Stromal cell of bone marrow (primary cell): ENCODE data around the gene ZSCAN30.
"Not testable (repeated sequence)": the region's sequence is repeated elsewhere in the genome, so short reads cannot be mapped to it uniquely, and the experiment has no call there.

Source experiments
- DNase-seq: peaks from one replicate; pipeline ENCODE4 v3.0.0-alpha.2; 2012; ENCODE audit warnings: low read depth

Gene ZSCAN30

GRCh38 chr18:35236571-35237363, 53.3 kb downstream of the ZSCAN30 start:
- DNase-seq, result peak; percentile 30

- peak; percentile 54 for DNase-seq
Measured at GRCh38 chr18:35231052-35231451, 59.0 kb downstream of the ZSCAN30 start.

- no peak for DNase-seq
Measured at GRCh38 chr18:35227254-35227653, 62.8 kb downstream of the ZSCAN30 start.

- DNase-seq, result no peak
Measured at GRCh38 chr18:35223797-35224196, 66.2 kb downstream of the ZSCAN30 start.

GRCh38 chr18:35220424-35220823, 69.6 kb downstream of the ZSCAN30 start:
- no peak for DNase-seq

- not testable (repeated sequence) for DNase-seq
Measured at GRCh38 chr18:35219331-35219730, 70.7 kb downstream of the ZSCAN30 start.

- not testable (repeated sequence) for DNase-seq
Measured at GRCh38 chr18:35216611-35217010, 73.4 kb downstream of the ZSCAN30 start.

- no peak for DNase-seq
Measured at GRCh38 chr18:35215026-35215425, 75.0 kb downstream of the ZSCAN30 start.

GRCh38 chr18:35205746-35206458, 84.1 kb downstream of the ZSCAN30 start:
- not testable (repeated sequence) for DNase-seq

GRCh38 chr18:35205199-35205712, 84.8 kb downstream of the ZSCAN30 start:
- DNase-seq, result no peak

GRCh38 chr18:35203067-35203466, 87.0 kb downstream of the ZSCAN30 start:
- DNase-seq, result peak; percentile 31

- DNase-seq, result no peak
Measured at GRCh38 chr18:35201256-35201931, 88.6 kb downstream of the ZSCAN30 start.
